GM21619 (cell line): Measurements from ENCODE around the gene EVX1.
A peak's percentile ranks its signal among the peaks of the same experiment; 100 is the strongest.

ENCODE experiments used
- ATAC-seq: cut with Tn5 transposase; IDR thresholded peaks from one replicate; pipeline ENCODE4 v1.9.1; 2021; ENCODE audit not compliant: unreplicated experiment

EVX1 gene

DNA sequence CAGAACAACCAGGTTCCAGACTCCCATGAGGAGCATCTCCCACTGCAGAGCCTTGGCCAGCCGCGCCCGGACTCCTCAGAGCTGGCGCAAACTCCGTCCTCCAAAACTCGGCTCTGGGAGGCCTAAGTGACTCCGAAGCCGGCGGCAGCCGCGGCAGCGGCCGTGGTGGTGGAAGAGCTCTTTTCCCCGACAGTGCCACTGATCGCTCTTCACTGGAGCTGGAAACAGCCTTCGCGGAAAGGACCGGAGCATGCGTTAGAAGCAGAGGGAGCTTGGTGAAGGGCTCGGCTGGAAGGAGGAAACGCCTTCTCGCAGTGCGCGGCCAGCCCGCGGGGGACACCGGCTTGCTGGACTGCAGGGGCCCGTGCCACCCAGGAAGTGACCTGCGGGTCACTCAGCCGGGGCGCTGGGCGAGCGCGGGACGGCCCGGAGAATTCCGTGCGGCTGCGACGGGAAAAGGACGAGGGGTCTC, 37.7 kb upstream of the EVX1 start:
- no peak for ATAC-seq

GRCh38 chr7:27205325-27206280, 37.0 kb upstream of the EVX1 start:
- no peak for ATAC-seq

DNA sequence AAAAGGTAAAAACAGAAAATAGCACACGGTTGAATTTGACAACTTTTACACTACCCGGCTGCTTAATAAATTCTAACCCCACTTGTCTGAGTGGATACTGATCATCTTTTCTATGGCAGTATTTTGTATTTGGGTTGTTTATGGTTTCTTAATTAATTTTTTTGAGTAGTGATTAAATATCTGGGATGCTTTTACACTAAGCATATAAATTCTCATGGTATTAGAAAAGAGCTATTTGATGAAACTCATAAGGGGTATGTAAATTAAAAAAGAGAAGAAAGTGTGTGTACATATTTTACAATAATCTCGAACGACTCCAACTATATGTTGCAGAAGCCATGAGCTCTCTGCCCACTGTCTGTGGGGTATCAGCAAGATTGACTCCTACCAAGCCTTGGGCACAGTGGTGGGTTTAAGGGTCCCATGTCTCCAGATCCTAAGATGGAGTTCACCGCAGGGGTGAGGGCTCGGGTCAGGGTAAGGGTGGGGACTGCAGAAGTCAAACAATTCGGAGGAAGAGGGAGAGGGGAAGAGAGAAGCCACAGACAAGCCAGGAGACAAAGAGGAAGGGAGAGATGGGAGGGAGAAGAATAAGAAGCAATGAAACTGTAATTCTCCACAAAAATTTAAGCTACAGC, 35.1 kb upstream of the EVX1 start:
- ATAC-seq: no peak

- ATAC-seq: no peak
Observed at GRCh38 chr7:27208998-27209397, 33.6 kb upstream of the EVX1 start.

DNA sequence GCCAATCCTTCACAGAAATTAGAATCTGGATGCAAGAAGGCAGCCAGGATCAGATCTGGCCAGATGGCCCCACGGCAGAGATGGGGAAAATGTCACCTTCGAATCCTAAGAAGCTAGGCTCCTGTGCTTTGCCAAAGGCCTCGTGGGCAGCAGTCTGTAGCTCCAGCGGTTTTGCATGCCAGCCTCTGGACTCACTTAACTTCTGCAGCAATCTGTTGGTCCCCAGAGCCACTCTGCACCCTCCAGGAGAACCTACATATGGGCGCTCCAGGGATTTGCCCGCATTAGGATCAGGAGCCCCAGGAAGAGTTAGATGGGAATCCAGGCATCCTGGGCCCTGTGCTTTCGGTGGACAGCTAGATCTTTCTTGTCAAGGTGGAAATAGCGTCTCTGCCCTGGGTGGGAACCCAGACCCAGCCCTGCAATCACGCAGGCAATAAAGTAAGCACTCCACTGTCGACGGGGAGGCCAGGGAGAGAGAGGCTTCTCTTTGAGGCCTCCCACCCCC, 32.6 kb upstream of the EVX1 start:
- ATAC-seq: no peak

DNA sequence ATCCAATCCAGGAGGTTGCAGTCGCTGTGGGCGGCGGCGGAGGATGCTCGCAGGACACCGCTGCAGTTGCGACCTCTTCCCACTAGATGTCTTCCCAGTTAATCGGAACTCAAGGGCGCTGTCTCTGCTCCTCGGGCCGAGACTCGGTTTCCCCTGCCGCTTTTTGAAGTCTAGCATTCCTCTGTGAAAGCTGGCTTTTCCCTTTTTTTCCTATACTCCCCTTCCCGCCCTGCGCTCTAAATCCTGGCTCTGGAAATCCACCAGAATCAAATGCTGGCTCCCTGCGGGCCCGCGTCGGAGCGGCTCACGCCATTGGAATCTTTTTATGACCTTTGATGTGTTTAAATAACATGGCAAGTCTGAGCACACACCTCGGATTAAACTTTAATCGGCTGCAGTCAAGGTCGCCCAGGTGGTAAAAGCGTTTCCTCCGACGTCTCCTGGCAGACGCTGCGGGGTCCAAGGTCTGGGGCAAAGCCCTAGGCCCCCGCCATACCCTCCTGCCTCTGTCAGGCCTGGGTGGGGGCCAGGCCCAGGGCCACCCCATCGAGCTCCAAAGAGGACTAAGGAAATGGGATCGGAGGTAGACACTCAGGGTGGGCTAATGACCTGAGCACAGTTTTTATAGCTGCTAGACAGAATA, 32.0 kb upstream of the EVX1 start:
- ATAC-seq: no peak

GRCh38 chr7:27211084-27211446, 31.5 kb upstream of the EVX1 start:
- ATAC-seq: no peak

DNA sequence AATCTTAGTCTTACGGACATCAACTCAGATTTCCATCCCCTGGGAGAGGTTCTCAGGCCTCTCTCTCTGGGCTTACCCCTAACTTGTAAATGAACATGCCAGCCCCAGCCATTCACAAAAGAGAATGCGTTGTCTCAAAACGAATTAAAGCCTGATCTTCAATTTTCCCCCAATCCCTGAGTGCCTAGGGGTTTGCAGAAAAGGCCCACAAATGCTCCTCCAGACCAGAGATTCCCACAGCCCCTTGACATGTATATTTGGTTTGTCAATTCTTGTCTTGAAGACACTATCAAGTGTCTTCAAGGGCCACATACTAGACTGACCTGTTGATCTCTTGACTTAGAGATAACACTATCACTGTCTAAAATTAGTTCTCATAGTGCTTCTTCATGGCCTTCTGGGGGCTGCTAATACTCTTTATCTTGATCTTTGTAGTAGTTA, 30.8 kb upstream of the EVX1 start:
- no peak for ATAC-seq

GRCh38 chr7:27212497-27213432, 29.8 kb upstream of the EVX1 start:
- no peak for ATAC-seq

DNA sequence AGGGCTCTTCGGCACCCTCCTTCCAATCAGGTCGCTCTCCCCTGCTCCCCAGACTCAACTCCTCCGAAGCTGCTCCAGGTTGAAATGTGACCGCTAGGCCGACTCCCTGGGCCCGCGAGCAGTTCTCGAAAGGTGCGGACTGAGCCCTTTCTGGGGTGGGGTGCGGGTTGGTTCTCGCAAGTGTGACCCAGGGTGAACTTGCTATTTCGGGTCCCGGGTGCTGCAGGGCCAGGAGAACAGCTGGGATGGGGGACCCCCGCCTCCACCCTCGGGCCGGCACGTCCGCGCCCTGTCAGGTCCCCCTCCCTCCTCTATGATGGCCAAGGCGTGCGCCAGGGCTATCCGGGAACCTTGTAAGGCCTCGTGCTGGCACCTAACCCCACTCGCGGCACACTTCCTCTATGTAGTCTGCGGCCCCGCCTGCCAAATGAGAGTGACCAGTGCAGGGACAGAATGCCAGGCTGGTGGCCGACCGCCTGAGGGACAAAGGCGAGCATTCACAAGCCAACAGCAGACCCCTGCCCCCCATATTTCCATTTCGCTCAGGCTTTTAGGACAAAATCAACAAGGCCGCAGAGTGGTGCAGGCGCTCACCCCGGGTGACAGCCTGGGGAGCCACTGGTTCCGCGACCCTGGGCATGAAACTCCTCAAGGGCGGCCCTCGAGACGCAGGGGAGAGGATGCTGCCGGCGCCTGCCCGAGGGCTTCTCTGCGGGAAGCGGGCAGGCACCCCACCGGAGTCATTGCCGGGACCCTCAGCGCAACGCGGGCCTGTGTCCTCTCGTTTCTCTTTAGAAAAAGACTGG, 29.0 kb upstream of the EVX1 start:
- no peak for ATAC-seq

- no peak for ATAC-seq
Observed at GRCh38 chr7:27214239-27214950, 28.2 kb upstream of the EVX1 start.

DNA sequence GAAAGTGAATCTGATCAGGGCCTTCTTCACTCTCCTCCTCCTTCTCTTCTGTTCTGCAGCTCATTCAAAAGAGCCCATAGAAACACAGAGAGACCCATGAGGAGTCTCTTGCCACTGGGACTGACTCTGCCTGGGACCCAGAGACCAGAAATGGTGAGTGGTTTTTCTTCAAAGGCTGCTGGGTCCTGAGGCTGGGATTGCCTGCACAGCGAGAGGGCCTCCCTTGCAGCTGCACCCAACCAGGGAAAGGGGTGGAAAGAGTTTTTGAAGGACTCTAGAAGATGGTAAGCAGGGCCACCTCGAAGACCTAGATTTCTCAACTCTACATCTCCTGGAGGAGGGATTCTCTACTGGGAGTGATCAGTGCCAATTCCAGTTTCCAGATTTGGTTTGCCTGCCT, 27.2 kb upstream of the EVX1 start:
- ATAC-seq: no peak

- no peak for ATAC-seq
Observed at GRCh38 chr7:27217951-27218350, 24.7 kb upstream of the EVX1 start.

- ATAC-seq: no peak
Observed at GRCh38 chr7:27219821-27220220, 22.8 kb upstream of the EVX1 start.

DNA sequence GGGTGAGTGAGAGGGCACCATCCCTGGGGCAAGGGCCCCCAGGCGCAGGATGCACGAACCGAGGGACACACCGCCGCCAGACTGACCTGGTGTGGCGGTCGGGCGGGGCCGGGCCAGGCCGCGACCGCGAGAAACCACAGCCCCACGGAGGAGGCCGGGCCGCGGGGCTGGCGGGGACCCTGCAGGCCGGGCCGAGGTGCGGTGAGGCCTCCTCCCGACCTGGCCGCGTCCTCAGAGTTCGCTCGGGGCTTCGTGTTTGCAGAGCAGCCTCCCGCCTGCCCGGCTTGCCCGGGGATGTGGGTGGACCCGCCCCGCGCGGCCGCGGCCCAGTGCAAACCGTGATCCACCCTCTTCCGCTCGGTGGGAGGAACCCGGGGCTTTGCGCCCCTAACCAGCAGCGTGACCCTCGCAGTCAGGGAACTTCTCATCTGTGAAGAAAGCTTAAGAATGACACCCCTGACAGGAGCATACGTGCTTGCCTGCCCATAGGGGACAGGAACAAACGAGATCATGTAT, 22.1 kb upstream of the EVX1 start:
- ATAC-seq: no peak

GRCh38 chr7:27221201-27221797, 21.3 kb upstream of the EVX1 start:
- ATAC-seq: peak; percentile 80

DNA sequence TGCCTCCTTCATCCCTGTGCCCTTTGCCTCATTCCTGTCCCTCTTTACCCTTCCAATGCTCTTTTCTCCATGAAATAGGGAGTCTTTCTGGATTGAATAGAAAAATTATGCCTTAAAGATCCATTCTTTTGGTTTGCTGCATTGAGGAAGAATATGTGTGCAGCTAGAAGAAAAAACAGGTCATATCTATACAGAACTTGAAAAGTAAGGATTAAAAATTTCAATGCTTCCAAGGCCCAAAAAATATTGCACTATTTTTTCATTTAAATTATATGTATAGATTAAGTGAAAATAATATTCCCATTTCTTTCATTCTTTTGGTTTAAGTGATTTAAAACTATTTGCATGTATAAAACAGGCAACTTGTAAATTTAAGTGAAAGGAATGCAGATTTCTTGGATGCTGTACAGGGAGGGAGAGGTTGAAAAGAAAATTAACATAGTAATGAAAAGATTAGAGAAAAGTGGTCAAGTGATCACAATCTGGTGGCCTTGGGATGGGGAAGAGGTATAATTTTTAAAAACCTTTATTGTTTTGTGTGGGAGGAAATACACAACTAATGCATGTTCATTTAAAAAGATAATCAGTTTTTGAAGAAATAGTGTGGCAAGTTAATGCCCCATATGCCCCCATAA, 18.5 kb upstream of the EVX1 start:
- ATAC-seq: no peak
